ENCODE measurements around the gene WBP1.

GRCh38 chr2:74498500-74499266, 40.4 kb downstream of the WBP1 start:
- TF ChIP-seq CTCF (IDR thresholded peaks at IDR 0.05) = no peak
- TF ChIP-seq POLR2A (IDR thresholded peaks at IDR 0.05) = no peak
- no peak for TF ChIP-seq POLR2AphosphoS5 (IDR thresholded peaks at IDR 0.05)
- no peak for TF ChIP-seq EP300 (IDR thresholded peaks at IDR 0.05)
